ENCODE data around the gene STRIT1.
A peak's percentile ranks its signal among the peaks of the same experiment; 100 is the strongest.
"Not testable (repeated sequence)": the region's sequence is repeated elsewhere in the genome, so short reads cannot be mapped to it uniquely, and the experiment has no call there.

Gene STRIT1

DNA sequence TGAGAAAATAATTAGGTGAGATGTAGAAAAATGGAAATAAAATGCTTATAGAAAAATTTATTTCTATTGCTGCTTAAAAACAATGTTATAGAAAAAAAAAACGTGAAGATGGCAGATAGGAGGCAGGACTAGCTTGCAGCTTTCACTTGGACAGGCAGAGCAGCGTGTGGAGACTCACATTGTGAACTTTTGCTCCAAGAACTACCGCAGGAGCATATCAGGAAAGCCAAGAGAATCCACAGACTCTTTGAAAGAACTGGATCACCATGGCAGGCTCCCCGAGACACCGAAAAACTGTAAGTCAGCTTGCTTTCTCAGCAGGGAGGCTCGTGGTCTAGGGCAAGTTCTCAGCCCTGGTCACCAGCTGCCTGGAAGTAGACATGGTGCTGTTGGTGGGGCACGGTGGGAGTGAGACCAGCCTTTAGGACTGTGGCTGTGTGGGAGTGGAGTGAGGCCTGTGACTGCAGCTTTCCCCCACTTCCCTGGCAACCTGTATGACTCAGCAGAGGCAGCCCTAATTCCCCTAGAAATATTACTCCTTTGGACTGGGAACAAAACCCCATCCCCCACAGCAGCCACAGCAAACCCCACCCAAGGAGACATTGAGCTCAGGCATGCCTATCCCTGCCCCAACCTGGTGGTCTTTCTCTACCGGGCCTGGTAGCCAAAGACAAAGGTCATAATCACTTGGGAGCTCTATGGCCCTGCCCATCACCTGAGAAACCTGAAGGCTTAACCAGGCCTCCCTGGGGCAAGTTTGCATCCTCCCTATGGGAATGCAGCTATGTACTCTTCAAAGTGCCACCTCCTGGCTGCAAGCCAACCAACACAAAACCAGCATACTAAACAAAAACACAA lies 22.8 kb downstream of the STRIT1 start:
- Histone ChIP-seq H3K9ac (ENCODE audit: low read depth, low read length) (no peak overlapping the region), H3K79me2 (ENCODE audit: insufficient read depth, low read length) (no peaks in the 10 kb centered on the region), H3K36me3 (ENCODE audit: insufficient read depth, low read length) (no peaks in the 10 kb centered on the region), H3K4me1 (ENCODE audit: insufficient read depth, low read length) (peaks cover 8% of the 10 kb centered on the region; the same call in 1 of the 2 replicates), H2AFZ (ENCODE audit: low read depth, low read length) (peak overlapping the region; percentile 28; the same call in 1 of the 2 replicates), H4K20me1 (ENCODE audit: insufficient read depth, low read length) (no peaks in the 10 kb centered on the region), H3K4me2 (ENCODE audit: insufficient read depth, low read length) (no peak overlapping the region), H3K9me3 (ENCODE audit: insufficient read depth, low read length, severe bottlenecking) (no peaks in the 10 kb centered on the region), H3K27me3 (ENCODE audit: insufficient read depth, low read length, poor library complexity) (no peaks in the 10 kb centered on the region), H3K27ac (ENCODE audit: low read length) (no peak overlapping the region), H3K4me3 (ENCODE audit: low read depth in 1 of 2, low read length in 2 of 2) (no peak overlapping the region)
- DNase-seq (peak; percentile 24), ATAC-seq (ENCODE audit: insufficient read depth, low read depth) (peak; percentile 42; the same call in 2 of the 3 replicates)
- TF ChIP-seq, protein P1, sequence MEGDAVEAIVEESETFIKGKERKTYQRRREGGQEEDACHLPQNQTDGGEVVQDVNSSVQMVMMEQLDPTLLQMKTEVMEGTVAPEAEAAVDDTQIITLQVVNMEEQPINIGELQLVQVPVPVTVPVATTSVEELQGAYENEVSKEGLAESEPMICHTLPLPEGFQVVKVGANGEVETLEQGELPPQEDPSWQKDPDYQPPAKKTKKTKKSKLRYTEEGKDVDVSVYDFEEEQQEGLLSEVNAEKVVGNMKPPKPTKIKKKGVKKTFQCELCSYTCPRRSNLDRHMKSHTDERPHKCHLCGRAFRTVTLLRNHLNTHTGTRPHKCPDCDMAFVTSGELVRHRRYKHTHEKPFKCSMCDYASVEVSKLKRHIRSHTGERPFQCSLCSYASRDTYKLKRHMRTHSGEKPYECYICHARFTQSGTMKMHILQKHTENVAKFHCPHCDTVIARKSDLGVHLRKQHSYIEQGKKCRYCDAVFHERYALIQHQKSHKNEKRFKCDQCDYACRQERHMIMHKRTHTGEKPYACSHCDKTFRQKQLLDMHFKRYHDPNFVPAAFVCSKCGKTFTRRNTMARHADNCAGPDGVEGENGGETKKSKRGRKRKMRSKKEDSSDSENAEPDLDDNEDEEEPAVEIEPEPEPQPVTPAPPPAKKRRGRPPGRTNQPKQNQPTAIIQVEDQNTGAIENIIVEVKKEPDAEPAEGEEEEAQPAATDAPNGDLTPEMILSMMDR (IDR thresholded peaks at IDR 0.05; ENCODE audit: borderline replicate concordance, extremely low read depth, low read length, poor library complexity, severe bottlenecking), result no peak
- TF ChIP-seq EZH2 (IDR thresholded peaks at IDR 0.05; ENCODE audit: borderline replicate concordance, low read depth, low read length, severe bottlenecking), result no peak

DNA sequence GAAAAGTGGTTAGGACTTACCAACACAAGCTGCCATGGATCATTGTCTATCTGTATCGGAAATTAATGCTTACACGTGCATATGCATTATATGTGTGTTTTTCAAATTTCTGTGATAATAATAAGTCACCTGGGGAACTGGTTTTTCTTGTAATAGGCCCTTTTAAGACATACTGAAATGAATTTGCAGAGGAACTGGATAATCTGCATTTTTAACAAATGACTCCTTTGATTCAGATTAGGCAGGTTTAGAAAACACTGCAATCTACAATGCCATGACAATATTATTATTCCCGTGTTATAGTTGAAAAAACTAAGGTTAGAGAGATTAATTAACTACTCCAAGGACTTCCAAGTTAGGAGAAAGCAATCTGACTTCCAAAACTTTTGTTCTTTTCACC lies 23.4 kb downstream of the STRIT1 start:
- Histone ChIP-seq H3K79me2 (ENCODE audit: insufficient read depth, low read length) (no peaks in the 10 kb centered on the region), H3K9me3 (ENCODE audit: insufficient read depth, low read length, severe bottlenecking) (no peaks in the 10 kb centered on the region), H3K4me1 (ENCODE audit: insufficient read depth, low read length) (peaks cover 8% of the 10 kb centered on the region; the same call in 1 of the 2 replicates), H3K27ac (ENCODE audit: low read length) (no peak overlapping the region), H3K27me3 (ENCODE audit: insufficient read depth, low read length, poor library complexity) (no peaks in the 10 kb centered on the region), H3K36me3 (ENCODE audit: insufficient read depth, low read length) (no peaks in the 10 kb centered on the region), H4K20me1 (ENCODE audit: insufficient read depth, low read length) (no peaks in the 10 kb centered on the region), H2AFZ (ENCODE audit: low read depth, low read length) (no peak overlapping the region), H3K4me2 (ENCODE audit: insufficient read depth, low read length) (no peak overlapping the region), H3K9ac (ENCODE audit: low read depth, low read length) (no peak overlapping the region), H3K4me3 (ENCODE audit: low read depth in 1 of 2, low read length in 2 of 2) (no peak overlapping the region)
- no peak for ATAC-seq (ENCODE audit: insufficient read depth, low read depth)
- no peak for DNase-seq
- TF ChIP-seq, protein P1 (IDR thresholded peaks at IDR 0.05; ENCODE audit: borderline replicate concordance, extremely low read depth, low read length, poor library complexity, severe bottlenecking), result no peak
- no peak for TF ChIP-seq EZH2 (IDR thresholded peaks at IDR 0.05; ENCODE audit: borderline replicate concordance, low read depth, low read length, severe bottlenecking)

DNA sequence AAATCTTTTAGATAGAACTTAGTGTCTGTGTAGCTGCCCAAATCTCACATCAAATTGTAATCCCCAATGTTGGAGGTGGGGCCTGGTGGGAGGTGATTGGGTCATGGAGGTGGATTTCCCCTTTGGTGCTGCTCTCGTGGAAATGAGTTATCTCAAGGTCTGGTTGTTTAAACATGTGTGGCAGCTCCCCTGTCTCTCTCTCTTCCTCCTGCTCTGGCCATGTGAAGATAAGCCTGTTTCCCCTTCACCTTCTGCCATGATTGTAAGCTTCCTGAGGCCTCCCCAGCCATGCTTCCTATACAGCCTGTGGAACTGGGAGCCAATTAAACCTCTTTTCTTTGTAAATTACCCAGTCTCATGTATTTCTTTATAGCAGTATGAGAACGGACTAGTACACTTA lies 30.6 kb downstream of the STRIT1 start:
- ATAC-seq (ENCODE audit: insufficient read depth, low read depth), result not testable (repeated sequence)

DNA sequence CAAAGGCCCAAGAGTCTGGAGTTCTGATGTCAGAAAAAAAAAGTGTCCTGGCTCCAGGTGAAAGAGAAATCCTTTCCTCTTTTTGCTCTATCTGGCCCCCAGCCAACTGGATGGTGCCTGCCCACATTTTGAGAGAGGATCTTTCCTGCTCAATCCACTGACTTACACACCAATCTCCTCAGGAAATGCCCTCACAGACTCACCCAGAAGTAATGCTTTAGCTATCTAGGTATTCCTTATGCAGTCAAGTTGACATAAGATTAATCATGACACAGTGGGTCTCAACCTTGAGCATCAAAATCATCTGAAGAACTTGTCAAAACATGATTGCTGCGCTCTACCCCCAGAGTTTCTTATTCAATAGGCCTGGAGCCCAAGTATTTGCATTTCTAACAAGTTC lies 31.2 kb downstream of the STRIT1 start:
- H3K79me2 ChIP-seq (ENCODE audit: insufficient read depth, low read length), result no peaks in the 10 kb centered on the region
- H3K9ac ChIP-seq (ENCODE audit: low read depth, low read length), result no peak overlapping the region

More for the DNA sequence above, 30.6 kb downstream of the STRIT1 start:
- H3K27ac ChIP-seq (ENCODE audit: low read length); H3K4me2 ChIP-seq (ENCODE audit: insufficient read depth, low read length); DNase-seq; H4K20me1 ChIP-seq (ENCODE audit: insufficient read depth, low read length); H3K9ac ChIP-seq (ENCODE audit: low read depth, low read length); H3K79me2 ChIP-seq (ENCODE audit: insufficient read depth, low read length); H3K36me3 ChIP-seq (ENCODE audit: insufficient read depth, low read length); H3K9me3 ChIP-seq (ENCODE audit: insufficient read depth, low read length, severe bottlenecking); H3K27me3 ChIP-seq (ENCODE audit: insufficient read depth, low read length, poor library complexity); H3K4me3 ChIP-seq (ENCODE audit: low read depth in 1 of 2, low read length in 2 of 2); H2AFZ ChIP-seq (ENCODE audit: low read depth, low read length); H3K4me1 ChIP-seq (ENCODE audit: insufficient read depth, low read length): not testable (repeated sequence)

More for the DNA sequence above, 31.2 kb downstream of the STRIT1 start:
- DNase-seq, result no peak
- Histone ChIP-seq H3K4me2 (ENCODE audit: insufficient read depth, low read length) (no peak overlapping the region), H3K27ac (ENCODE audit: low read length) (no peak overlapping the region), H4K20me1 (ENCODE audit: insufficient read depth, low read length) (no peaks in the 10 kb centered on the region), H2AFZ (ENCODE audit: low read depth, low read length) (no peak overlapping the region), H3K27me3 (ENCODE audit: insufficient read depth, low read length, poor library complexity) (no peaks in the 10 kb centered on the region), H3K4me3 (ENCODE audit: low read depth in 1 of 2, low read length in 2 of 2) (no peak overlapping the region), H3K9me3 (ENCODE audit: insufficient read depth, low read length, severe bottlenecking) (no peaks in the 10 kb centered on the region), H3K36me3 (ENCODE audit: insufficient read depth, low read length) (no peaks in the 10 kb centered on the region), H3K4me1 (ENCODE audit: insufficient read depth, low read length) (no peaks in the 10 kb centered on the region)
- ATAC-seq (ENCODE audit: insufficient read depth, low read depth), result no peak
- TF ChIP-seq EZH2 (IDR thresholded peaks at IDR 0.05; ENCODE audit: borderline replicate concordance, low read depth, low read length, severe bottlenecking), result no peak
- TF ChIP-seq, protein P1 (IDR thresholded peaks at IDR 0.05; ENCODE audit: borderline replicate concordance, extremely low read depth, low read length, poor library complexity, severe bottlenecking), result no peak
